Medulla oblongata (tissue), 1 donor: ENCODE data around the gene TEX26.
A peak's percentile ranks its signal among the peaks of the same experiment; 100 is the strongest.

Source experiments
- DNase-seq: peaks from one replicate; pipeline ENCODE4 v3.0.0-alpha.2; 2015; ENCODE audit errors: extremely low spot score

TEX26 gene

DNA sequence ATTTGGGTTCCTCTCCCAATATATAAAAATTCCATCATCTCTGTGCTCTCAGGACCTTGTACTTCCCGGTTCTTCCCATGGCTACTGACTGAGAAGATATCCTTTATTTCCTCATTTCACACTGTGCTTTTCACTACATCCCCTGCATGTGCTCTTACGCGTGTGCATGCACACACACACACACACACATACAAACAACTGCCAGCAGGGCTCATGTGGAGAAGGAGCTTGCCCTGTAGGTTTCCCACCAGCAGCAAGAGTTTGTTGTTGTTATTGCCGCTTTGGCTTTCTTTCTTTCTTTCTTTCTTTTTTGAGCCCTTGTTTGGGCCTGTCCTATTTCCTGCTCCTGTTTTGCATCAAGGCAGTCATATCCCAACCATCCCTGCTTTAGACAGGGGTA, 43.6 kb downstream of the TEX26 start:
- no peak for DNase-seq

DNA sequence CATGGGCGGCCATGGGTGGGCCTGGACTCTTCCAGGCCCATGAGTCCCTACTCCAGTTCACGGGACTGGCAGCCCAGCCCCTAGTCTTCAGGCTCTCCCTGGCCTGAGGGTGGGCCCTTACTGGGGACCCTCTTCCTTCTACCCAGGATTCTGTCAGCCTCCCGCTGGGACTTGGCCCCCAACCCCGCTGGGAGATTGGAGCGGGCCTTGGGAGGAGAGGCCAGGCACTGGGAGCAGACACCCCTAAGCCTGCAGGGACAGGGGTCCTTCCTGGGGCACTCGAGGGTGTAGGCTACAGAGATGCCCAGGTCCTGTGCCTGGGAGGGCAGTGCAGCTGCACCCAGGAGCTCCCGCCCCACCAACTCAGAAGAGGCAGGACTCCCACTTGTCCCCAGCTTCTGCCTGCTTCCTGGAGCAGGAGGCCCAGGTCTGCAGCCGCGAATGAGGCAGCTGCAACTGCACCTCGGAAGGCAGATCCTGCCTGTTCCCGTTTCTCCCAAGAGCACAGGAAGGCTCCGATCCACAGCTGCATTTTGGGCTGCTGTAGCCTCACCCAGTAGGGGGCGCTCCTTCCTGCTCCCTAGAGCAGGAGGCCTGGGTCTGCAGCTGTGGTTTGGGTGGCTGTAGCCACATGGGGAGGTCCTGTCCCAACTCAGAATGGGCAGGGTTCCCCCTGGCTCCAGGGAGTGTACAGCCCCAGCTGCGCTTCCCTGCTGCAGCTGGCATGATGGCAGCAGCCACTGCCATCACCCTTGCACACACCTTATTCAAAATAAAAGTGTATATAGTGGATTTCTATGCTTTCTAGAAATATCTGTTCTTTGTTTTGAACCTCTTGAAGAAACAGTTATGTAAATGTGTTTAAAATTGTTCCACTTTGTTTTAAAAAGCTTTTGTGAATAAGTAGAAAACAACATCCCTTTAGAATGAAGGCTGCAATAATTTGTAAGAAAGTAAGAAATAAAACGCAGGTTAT, 46.8 kb downstream of the TEX26 start:
- peak; percentile 17 for DNase-seq

GRCh38 chr13:30982506-30982905, 50.0 kb downstream of the TEX26 start:
- no peak for DNase-seq

DNA sequence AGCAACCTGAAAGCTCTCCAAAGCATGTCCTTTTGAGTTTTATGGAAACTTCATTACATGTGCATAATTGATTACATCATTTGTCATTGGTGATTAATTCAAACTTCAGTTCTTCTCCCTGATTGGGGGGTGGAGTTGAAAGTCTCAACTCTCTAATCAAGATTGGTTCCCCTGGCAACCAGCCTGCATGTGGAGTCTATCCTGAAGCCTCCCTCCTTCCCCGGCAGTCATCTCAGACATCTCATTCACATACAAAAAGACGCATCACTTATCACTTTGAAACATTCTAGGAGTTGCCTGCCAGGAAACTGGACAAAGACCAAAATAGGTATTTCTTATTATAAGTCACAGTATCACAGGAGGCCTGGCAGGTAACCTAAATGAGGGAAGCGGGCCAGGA, 50.5 kb downstream of the TEX26 start:
- DNase-seq: no peak

GRCh38 chr13:30983431-30983830, 51.0 kb downstream of the TEX26 start:
- no peak for DNase-seq

DNA sequence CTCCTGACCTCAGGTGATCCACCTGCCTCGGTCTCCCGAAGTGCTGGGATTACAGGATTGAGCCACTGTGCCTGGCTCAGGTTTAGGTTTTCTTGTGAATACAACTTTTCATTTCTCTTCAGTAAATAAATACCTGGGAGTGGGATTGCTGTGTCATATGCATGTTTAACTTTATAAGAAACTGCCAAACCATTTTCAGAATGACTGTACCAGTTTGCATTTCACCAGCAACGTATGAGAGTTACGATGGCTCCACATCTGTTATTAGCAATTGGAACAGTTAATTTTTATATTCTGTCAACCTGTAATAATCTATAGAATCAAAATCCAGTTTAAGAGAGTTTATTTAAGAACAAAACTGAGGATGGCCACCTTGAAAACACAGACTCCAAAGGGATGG, 52.2 kb downstream of the TEX26 start:
- DNase-seq: no peak

DNA sequence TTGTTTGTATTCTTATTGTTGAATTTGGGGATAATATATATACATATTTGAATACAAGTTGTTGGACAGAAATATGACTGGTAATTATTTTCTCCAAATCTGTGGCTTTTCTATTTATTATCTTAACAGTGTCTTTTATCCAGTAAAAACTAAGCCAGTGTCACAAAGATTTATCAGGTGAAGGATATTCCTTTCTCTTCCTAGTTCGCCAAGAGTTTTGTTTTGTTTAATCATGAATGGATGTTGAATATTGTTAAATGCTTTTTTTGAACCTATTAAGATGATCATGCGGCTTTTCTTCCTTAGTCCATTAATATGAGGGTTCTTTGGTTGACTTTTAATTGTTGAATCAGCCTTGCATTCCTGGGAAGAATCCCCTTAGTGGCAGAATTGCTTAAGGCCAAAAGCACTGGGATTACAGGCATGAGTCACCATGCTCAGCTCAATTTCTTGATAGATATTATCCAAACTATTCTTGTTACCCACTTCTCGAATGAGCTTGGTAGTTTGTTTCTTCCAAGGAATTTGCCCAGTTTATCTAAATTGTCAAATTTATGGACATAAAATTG, 53.3 kb downstream of the TEX26 start:
- no peak for DNase-seq

DNA sequence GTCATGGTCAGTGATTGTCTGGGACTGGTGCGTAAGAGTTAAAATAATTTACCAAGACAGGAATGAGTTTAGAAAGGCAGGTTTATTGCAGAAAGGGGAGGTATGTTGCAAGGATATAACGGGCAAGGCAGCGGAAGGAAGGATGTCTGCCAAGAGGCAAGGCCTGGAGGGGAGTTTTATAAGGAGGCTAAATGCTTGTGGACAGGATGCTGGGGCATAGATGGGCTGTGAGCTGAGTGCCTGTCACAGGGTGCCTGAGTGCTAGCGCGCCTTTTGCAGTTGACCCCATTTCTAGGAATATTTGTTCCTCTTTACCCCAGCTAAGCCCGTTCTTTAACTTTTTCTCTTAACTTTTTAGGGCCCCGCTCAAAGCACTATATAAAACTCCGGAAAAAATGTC, 58.7 kb downstream of the TEX26 start:
- no peak for DNase-seq

DNA sequence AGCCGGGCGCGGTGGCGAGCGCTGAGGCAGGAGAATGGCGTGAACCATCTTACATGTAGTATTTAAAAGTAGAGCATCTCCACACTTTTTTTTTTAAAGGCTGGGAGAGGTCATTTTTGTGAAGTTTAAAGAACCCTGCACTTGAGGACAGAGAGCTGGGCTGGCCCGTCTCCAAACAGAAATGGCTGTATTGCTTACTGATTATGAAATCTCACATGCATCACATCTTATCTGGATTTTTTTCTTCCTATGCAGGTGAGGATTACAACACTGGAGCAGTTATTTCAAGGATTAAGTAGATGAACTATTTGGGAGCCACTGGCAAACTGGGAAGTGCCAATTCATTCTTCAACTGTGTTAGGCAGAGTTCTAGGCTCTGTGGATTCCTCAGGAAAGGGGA, 59.5 kb downstream of the TEX26 start:
- no peak for DNase-seq

GRCh38 chr13:30995331-30995730, 62.9 kb downstream of the TEX26 start:
- DNase-seq: no peak

DNA sequence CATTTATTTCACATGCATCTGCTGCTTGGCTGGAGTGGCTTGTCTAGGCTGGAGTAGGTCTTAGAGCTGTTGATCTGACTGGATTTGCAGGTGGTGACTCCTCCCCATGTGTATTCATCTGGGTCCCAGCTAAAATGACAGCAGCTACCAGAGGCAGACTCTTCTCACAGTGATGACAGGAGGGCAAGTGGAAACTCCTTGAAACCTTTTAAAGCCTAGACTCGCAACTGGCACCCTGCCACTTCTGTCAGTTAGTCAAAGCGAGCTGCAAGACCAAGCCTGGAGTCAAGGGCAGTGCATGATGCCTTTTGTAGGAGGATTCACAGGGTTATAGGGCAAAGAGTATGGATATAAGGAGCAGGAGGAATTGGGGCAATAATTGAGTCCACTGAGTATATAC, 65.2 kb downstream of the TEX26 start:
- DNase-seq: no peak

DNA sequence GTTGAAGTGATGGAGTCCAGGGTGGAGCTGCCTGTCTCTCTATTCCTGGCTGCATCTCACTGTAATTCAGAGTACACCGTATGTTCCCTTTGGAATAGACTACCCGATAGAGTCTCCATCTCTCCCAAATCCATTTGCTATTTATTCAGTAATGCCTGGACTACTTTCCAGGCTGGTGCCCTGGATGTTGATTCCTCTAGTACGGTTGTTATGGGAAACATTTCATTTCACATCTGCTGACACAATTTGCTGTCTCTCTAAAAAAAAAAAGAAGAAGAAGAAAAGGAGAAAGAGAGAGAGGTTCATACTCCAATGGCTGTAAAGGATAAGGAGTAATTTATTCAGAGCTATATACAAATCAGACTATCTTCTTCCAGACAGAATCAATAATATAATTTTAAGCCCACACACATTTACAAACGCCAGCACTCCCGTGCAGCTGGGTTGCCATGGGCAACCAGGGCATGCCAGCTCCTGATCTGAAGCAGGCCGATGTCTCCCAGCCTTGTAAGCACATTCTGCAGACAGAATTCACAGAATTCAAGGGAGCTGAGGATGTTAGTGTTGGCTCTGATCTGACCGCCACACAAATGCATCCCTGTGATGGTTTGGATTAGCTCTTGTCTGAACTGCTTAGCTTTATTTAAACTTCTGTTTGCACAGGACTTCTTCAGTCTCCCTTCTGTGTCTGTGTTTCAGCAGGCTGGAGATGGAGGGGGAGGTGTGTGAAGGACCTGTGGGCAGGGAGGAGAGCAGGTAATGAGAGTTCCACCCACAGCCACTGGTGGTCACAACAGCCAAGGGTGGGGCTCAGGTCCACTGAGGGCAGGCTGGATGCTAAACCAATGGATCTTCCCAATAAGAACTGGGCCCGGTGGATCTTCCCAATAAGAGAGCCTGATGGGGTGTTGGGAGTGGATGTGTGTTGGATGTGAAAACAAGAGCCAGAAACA, 66.0 kb downstream of the TEX26 start:
- DNase-seq: peak; percentile 33

DNA sequence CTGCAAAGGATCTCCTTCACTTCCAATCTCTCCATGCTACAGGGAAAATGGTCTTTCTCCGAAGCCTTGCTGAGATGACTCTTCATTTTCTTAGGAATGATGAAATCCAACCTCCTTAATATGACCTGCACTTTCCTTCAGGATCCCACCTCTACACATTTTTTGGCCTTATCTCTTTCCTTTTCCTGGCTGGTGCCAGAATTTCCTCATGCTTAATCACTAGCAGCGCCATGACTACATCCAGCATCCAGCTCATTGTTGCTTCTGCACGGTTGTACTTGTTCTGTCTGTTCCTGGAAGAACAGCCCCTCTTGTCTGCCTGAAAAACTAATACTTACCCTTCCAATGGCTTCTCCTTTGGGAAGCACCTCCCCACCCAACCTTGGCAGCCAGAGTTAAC, 68.4 kb downstream of the TEX26 start:
- DNase-seq: no peak

DNA sequence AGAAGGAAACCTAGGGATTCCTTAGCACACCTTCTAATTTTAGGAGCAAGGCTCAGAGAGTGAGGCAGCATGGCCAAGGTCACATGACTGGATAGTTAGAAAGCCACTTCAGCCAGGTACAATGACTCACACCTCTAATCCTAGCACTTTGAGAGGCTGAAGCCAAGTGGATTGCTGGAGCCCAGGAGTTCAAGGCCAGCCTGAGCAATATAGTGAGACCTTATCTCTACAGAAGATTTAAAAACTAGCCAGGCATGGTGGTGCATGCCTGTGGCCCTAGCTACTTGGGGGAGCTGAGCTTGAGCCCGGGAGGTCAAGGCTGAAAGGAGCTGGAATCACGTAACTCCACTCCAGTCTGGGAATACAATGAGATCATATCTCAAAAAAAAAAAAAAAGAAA, 69.2 kb downstream of the TEX26 start:
- no peak for DNase-seq

- DNase-seq: no peak
Measured at GRCh38 chr13:31005066-31005465, 72.6 kb downstream of the TEX26 start.

DNA sequence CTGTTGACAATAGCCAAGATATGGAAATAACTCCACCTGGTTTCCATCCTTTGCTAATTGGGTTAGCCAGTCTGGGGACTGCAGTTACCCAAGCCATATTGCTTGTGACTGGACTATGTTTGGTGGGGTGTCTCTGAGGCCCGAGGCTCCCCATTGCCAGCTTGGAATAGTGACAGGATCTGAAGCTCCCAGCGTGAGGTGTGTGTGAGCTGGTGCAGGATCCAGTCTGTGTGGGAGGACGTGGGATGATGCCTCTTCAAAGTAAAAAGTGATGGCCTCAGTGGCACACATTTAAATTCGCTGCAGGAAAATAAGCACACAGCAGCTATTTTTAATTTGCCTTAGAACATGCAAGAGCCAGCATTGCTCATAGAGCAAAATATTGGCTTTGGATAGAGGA, 75.0 kb downstream of the TEX26 start:
- DNase-seq: no peak

DNA sequence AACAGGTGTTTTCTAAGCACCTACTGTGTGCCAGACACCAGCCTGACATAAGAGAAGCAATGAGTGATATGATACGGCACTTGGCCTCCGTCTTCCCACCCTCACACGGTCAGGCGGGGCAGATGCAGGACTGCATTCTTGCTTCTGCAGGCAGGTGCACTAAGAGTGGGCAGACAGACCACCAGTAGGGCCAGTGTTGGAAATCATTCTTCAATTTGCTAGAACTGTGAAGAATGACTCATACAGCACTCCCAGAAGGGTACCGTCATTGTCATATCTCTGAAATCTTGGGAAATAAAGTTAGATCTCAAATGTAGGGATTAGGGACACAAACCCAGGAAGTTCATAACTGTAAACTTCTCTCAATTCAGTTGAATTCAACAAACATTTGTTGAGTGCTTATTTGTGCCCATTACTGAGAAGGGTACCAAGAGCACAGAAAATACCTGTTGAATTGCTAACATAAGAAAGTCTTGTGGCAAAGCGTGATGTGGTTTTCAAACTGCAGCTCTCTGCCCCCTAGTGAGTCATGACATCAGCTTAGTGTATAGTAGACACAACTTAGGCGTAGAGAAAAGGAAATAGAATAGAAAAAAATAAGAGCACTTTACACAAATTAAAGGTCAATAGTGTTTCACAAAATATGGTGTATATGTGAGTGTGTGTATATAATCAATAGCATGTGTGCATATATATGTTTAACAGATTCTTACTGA, 76.1 kb downstream of the TEX26 start:
- DNase-seq: no peak

GRCh38 chr13:31009166-31009565, 76.7 kb downstream of the TEX26 start:
- no peak for DNase-seq

DNA sequence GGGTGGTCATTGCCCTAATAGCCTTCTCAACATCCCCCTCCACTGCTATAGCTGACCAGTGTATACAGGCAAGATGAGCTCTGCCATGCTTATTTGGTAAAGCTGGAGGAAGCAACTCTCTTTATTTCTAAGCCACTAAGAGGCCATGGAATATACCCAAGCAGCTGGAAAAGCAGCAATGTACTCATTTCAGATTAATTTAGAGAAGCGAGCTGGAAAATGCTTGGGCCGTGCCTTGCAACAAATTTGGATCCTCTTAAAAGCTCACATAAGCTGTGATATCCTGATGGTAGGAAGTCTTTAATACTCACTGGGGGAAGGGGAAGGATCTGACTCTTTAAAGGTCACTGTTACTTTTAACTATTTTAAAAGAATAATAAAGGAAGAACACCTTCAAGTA, 77.8 kb downstream of the TEX26 start:
- no peak for DNase-seq

DNA sequence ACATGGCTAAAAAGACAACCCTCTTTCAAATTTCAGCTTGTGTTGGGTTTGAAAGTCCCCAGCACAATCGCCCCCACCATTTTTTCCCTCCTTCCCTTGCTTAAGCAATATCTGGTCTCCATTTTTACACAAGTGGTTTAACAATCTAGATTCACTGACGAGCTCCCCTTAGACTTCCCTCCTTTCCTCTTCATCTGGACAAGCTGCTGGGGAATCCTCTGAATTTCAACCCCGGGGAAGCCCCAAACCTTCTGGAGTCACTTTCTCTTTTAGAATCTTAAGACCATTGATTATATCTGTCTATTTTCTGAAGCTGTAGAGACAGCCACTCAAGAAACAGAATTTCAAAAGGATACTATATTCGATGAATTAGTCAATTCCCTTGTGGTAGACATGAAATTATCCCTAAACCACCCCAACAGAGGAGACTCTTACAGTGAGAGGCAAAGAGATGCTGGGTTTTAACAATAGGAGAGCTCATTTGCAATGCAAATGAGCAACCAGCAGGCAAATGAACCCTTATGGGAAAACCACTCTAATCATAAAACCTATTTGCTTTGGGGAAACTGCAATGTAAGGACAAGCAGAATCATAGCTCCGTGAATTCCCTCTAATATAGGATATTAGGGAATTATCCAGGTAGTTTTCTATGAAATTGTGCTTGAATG, 78.9 kb downstream of the TEX26 start:
- DNase-seq: no peak
